Erythroblast (primary cell): ENCODE results near the gene PRKD1.

Source experiments
- GATA1 ChIP-seq: IDR thresholded peaks from 2 replicates; pipeline ENCODE4 v1.6.1; 2011; ENCODE audit warnings: low read depth, mild to moderate bottlenecking, control low read depth, low read length, moderate library complexity
- POLR2A ChIP-seq: IDR thresholded peaks from 2 replicates; pipeline ENCODE4 v1.6.1; 2011; ENCODE audit warnings: mild to moderate bottlenecking, low read length

DNA sequence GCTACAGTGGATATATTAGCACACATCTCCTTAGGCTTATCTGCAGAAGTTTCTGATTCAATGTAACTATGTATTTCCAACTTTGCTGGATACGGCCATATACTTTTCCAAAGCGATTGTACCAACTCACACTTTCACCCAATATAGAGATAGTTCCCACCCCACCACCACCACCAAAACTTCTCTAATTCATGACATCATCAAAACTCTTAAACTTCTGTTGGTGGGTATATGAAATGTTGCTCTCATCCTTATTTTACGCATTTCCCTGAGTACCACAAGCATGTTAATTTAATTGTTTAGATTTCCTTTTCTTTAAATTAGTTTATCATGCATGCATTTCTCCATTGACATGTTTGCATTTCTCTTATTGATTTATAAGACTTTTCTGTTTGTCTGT, 95.6 kb downstream of the PRKD1 start:
- no peak for TF ChIP-seq POLR2A
- TF ChIP-seq GATA1, result no peak
